D721Med (cell line): Measurements from ENCODE around the gene ENTREP1.

Experiments
- DNase-seq: peaks from one replicate; pipeline ENCODE4 v3.0.0; 2011; ENCODE audit warnings: low spot score; ENCODE audit not compliant: insufficient read length
- FAIRE-seq: peaks from 2 replicates; lab custom pipeline; 2011; peaks lifted over from hg19 to GRCh38; lab: Jason Lieb, UNC
- TF ChIP-seq, protein P1 (sequence below): IDR thresholded peaks from 2 replicates; pipeline ENCODE4 v1.5.1; 2012; ENCODE audit warnings: mild to moderate bottlenecking, control low read depth; ENCODE audit not compliant: insufficient read depth; ENCODE audit errors: missing control alignments

ENTREP1 gene

DNA sequence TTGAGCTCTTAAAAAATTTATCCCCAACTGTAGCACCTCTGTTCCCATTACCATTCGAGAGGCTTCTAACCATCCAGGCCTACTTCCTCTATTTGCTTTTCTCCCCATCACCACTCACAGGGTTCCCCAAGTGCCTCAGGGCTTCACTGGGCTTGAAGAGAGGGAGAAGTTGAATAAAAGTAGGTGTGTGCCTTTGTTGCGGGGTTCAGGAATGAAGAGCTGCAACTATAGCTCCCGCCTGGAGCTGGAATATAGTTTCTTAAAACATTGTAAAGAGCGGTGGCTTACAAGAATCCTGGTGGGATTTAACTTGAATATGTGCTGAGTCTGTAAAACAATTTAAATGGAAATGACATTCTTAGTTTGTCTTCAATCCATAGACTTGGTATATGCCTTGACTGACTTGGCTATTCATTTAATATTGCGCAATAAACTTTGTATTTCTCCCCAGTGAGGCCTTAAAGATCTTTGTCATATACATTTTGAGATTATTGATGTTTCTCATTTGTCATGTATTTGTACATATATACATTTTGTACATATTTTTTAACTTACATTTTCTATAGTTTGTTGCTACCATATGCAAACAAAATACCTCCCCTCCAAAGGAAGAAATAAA, 7.2 kb downstream of the ENTREP1 start:
- TF ChIP-seq, protein P1, sequence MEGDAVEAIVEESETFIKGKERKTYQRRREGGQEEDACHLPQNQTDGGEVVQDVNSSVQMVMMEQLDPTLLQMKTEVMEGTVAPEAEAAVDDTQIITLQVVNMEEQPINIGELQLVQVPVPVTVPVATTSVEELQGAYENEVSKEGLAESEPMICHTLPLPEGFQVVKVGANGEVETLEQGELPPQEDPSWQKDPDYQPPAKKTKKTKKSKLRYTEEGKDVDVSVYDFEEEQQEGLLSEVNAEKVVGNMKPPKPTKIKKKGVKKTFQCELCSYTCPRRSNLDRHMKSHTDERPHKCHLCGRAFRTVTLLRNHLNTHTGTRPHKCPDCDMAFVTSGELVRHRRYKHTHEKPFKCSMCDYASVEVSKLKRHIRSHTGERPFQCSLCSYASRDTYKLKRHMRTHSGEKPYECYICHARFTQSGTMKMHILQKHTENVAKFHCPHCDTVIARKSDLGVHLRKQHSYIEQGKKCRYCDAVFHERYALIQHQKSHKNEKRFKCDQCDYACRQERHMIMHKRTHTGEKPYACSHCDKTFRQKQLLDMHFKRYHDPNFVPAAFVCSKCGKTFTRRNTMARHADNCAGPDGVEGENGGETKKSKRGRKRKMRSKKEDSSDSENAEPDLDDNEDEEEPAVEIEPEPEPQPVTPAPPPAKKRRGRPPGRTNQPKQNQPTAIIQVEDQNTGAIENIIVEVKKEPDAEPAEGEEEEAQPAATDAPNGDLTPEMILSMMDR = no peak
- DNase-seq (no peak), FAIRE-seq (no peak)

DNA sequence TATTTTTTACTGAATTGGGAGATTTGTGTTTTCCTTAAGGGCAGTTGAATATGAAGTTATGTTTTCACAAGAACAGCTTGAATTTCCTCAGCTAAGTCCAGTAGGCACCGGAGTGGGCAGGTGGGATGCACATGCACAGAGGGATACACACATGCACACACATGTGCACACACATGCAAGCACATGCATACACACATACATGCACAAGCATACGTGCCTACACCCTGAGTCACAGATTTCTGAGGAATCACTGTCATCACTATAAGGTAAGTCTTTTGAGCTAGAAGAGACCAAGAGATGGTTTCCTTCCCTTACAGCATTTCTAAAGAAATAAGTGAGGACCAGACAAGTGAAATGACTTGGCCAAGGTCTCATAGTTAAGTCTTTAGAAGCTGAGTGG, 8.7 kb downstream of the ENTREP1 start:
- no peak for FAIRE-seq

DNA sequence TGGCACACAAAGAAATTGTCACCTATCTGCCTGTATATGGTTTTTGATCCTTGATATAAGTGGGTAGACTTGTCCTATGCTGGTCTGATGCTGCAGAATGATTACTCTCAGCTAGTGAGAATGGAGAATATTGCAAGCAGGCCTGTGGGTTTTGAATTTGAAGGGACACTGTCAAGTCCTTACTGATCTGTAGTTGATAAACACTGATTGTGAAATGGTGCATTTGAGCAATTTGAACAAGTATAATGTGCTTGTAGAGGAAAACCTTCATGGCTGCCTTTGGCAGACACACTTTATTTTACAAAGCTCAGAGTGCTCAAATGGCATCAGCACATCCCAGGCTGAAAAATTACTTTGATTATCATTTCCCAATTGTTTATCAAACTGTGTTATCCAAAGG, 9.3 kb downstream of the ENTREP1 start:
- no peak for DNase-seq
- FAIRE-seq = no peak
- TF ChIP-seq, protein P1 = no peak

More for the DNA sequence above, 8.7 kb downstream of the ENTREP1 start:
- no peak for DNase-seq
- TF ChIP-seq, protein P1 = no peak

DNA sequence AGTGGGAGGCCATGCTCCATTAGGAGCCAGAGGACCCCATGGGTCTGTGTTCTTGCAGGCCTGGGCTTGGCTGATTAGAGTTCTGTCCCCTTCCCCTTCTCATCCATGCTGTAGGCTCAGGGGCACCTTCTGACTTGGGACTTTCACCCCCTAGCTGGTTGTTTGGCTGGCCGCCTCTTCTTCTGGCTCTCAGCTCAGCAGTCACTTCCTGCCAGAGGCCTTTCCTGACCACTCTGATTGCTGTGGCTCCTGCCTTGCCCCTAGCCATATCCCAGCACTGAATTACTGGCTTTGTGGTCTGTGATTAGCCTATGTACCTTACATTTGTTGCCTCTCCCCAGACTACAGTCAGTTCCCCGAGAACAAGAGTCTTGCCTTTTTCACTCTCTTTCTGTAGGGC, 14.6 kb downstream of the ENTREP1 start:
- no peak for FAIRE-seq
- TF ChIP-seq, protein P1 = no peak
- no peak for DNase-seq

DNA sequence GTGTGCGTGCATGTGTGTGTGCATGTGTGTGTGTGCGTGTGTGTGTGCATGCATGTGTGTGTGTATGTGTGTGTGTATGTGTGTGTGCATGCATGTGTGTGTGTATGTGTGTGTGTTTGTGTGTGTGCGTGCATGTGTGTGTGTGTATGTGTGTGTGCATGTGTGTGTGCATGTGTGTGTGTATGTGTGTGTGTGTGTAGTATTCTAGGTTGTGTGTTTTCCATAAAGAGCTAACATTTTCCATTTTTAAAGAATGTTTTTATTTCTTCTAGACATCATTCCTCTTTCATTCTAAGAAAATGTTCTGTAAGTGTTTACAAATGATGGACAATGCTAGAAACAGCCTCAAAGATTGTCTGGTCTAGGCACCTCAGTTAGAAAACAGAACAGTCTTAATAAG, 15.6 kb downstream of the ENTREP1 start:
- DNase-seq (no peak), FAIRE-seq (no peak)
- TF ChIP-seq, protein P1 = no peak

DNA sequence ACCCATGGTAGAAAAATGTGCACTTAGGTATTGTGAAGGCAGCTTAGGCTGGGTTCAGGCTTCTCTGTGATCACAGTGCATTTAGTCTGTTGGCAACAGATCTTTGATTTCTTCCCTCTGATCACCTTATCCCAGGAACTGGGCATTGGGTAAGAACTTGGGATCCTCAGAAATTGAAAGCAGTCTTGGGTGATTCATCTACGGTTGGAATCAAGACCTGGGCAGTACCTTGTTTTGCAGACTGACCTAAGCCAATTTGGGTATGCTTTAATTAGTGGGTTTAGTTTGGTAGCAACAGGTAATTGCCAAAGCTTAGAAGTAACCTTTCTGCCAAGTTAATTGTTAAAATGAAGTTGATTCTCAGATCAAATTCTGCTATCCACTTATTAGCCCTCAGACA, 17.8 kb downstream of the ENTREP1 start:
- TF ChIP-seq, protein P1 = no peak
- DNase-seq (no peak), FAIRE-seq (no peak)

DNA sequence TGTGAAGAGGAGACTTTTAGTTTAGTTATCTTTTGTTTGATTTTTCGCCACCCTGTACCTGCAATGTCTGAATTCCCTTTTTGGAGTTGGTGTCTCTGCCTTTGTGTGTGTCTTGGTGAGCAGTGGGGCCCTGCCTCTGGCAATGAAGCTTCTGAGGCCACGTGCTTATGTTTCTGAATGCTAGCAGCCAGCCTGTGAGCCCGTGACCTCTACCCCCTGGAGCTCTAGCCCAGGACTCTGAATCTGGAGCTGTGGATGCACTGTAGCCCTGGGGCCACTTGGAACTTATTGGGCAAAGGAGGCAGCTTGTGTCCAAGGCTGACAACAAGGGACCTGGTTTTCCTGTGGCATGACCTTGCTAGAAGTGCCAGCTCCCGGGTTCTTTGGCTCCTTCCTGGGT, 19.4 kb downstream of the ENTREP1 start:
- TF ChIP-seq, protein P1 = no peak
- FAIRE-seq (no peak), DNase-seq (no peak)
